HFF-Myc (cell line): ENCODE measurements around the gene USP13.

Experiments used
- DNase-seq: peaks from one replicate; pipeline ENCODE4 v3.0.0-alpha.2; 2011; ENCODE audit warnings: low read depth; ENCODE audit errors: extremely low read depth
- H3K4me3 ChIP-seq: replicated peaks from 2 replicates; pipeline ENCODE4 v1.5.1; 2011; ENCODE audit warnings: low read depth, mild to moderate bottlenecking, control low read depth, low read length
- TF ChIP-seq, protein P1 (sequence below): IDR thresholded peaks from 2 replicates; pipeline ENCODE4 v1.5.1; 2012; ENCODE audit warnings: mild to moderate bottlenecking, low read depth, low read length, control low read depth; ENCODE audit errors: missing control alignments

Gene USP13

DNA sequence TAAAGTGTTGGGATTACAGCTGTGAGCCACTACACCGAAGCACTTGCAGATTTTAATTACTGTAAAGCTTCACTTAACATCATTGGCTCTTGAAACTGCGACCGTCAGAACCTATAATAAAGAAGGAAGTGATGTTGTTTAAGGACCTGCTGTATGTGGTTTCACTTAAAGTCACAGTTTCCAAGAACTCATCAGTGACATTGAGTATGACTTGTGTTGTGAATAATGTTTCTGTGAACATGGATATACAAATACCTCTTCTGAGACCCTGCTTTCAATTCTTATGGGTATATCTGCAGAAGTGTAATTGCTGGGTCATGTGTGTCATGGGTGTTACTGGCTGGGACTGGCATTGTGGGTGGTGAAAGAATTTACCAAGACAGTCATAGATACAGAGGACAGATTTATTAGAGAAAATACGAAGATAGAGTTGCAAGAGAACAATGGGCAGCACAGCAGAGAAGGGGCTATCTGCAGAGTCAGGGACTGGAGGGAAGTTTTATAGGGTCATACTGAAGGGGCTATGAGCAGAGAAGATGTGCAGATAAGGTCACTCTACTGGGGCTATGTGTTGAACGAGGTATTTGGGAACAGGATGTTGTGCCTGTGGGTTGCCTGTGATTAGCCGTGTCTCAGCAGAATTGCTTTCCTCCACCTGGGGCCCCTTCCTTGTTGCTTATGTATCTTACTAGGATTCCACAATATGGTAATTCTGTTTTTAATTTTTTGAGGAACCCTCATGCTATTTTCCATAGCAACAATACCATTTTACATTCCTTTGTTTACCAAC is 43.7 kb upstream of the USP13 start:
- TF ChIP-seq, protein P1, sequence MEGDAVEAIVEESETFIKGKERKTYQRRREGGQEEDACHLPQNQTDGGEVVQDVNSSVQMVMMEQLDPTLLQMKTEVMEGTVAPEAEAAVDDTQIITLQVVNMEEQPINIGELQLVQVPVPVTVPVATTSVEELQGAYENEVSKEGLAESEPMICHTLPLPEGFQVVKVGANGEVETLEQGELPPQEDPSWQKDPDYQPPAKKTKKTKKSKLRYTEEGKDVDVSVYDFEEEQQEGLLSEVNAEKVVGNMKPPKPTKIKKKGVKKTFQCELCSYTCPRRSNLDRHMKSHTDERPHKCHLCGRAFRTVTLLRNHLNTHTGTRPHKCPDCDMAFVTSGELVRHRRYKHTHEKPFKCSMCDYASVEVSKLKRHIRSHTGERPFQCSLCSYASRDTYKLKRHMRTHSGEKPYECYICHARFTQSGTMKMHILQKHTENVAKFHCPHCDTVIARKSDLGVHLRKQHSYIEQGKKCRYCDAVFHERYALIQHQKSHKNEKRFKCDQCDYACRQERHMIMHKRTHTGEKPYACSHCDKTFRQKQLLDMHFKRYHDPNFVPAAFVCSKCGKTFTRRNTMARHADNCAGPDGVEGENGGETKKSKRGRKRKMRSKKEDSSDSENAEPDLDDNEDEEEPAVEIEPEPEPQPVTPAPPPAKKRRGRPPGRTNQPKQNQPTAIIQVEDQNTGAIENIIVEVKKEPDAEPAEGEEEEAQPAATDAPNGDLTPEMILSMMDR = no peak
- H3K4me3 ChIP-seq = no peak overlapping the region

DNA sequence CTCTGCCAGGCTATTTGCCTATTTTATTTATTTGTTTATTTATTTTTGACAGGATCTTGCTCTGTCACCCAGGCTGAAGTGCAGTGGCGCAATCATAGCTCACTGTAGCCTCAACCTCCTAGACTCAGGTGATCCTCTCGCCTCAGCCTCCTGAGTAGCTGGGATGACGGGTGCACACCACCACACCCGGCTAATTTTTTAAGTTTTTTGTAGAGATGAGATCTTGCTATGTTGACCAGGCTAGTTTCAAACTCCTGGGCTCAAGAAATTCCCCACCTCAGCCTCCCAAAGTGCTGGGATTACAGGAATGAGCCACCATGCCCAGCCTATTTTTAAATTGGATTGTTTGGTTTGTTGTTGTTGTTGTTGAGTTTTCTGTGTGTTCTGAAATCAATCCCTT is 42.8 kb upstream of the USP13 start:
- DNase-seq = no peak
- TF ChIP-seq, protein P1 = no peak
- no peak overlapping the region for H3K4me3 ChIP-seq

More for the DNA sequence above, 43.7 kb upstream of the USP13 start:
- DNase-seq = no peak

DNA sequence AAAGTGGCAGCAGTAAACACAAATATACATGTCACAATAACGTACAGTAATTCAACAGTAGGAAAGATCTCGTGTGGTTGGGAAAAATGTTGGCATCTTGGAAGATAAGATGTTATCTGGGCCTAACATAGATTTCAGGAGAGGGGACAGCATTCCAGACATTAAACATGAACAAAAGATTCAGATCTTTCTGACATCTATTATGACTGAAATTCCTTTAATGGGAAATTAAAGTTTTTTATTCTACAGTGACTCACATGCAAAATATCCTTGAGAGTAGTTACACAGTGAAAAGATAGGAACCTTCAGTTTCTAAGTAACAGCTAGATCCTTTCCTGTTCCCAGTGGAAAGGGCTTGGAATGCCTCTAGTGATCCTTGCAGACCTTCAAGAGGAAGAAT is 39.0 kb upstream of the USP13 start:
- TF ChIP-seq, protein P1 = no peak
- no peak overlapping the region for H3K4me3 ChIP-seq
- no peak for DNase-seq

DNA sequence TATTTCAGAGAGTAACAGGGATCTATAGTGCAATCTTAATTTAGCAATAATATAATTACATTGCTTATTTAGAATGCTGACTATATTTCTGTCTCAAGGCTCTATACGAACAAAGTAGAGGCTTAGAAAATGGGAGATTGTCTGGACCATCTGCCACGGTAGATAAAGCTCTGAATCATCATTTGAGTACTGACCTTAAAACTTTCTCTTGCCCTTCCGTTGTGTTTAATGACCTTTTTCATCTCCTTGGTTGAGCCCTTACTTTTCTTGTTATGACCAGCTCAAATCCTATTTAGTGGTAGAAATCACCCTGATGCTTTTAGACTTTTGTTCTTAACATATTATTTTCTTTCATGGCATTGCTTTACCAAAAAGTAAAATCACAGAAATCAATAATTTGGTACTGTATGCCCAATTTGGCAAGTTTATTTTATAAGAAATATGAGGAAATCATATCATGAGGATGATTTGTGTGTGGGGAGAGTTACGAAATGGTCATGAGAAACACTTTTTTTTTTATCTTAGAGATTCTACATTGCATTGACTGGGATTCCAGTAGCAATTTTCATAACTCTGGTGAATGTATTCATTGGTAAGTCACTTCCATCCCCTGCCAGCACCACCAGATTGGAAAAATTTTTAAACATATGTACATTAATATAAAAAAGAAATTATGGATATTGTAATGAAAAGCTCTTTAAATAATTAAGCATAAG is 37.2 kb upstream of the USP13 start:
- no peak for DNase-seq
- no peak overlapping the region for H3K4me3 ChIP-seq
- TF ChIP-seq, protein P1 = no peak

DNA sequence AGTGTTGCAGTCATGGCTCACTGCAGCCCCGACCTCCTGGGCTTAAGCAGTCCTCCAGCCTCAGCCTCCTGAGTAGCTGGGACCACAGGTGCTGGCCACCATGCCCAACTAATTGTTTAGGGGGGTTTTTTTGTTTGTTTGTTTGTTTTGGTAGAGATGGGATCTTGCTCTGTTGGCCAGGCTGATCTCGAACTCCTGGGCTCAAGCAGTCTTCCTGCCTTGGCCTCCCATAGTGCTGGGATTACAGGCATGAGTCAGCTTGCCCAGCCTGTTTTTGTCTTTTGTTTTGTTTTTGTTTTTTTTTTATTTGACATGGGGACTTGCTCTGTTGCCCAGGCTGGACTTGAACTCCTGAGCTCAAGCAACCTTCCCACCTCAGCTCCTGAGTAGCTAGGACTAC is 30.8 kb upstream of the USP13 start:
- TF ChIP-seq, protein P1 = no peak
- H3K4me3 ChIP-seq = no peak overlapping the region
- no peak for DNase-seq

DNA sequence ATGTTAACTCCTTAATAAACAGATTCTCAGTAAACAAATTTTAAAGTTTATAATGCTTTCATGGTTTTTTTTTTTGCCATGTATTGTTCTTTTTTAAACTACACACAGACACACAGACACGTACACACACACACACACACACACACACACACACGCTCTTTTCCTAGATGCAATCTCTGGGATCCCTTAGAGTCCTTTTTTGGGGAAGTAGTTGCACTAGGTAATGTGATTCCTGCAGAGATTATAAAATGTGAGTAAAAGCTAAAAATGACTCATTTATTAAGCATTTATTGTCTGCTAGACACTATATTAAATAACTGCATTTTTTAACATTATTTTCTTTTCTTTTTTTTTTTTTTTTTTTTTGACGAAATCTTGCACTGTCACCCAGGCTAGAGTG is 28.4 kb upstream of the USP13 start:
- TF ChIP-seq, protein P1 = no peak
- H3K4me3 ChIP-seq = no peak overlapping the region
- no peak for DNase-seq
